Panc1 (cell line): ENCODE measurements around the gene LKAAEAR1. TPM values are rescaled to one million over a fixed set of nuclear protein-coding genes. Genes with fewer than 3 reads are reported as not detected.

ENCODE experiments used
- ATAC-seq: fragments of 200-7000 bp; cut with Tn5 transposase; 2 replicates; pipeline ENCODE4 v1.9.1; 2020; ENCODE audit warnings: mild to moderate bottlenecking, moderate library complexity
- BruUV-seq: library from RNA; stranded (reverse); fragments of 400-500 nt; replicated peaks from 2 replicates; lab custom pipeline; 2021; lab: Mats Ljungman, UMichigan
- CTCF ChIA-PET: fragments of 300-600 bp; sonication (Branson Sonifier 250); formaldehyde crosslinking; loops from one replicate; lab custom pipeline; 2022; ENCODE audit warnings: antibody characterized with exemption; lab: Charles Lee
- POLR2A ChIA-PET: fragments of 300-600 bp; sonication (Branson Sonifier 250); formaldehyde crosslinking; loops from one replicate; lab custom pipeline; 2022; ENCODE audit warnings: antibody characterized with exemption; lab: Charles Lee
- DNase-seq: peaks from one replicate; pipeline ENCODE4 v3.0.0-alpha.2; 2010; ENCODE audit warnings: low read depth, low spot score
- H3K27ac ChIP-seq: 2 replicates; pipeline ENCODE4 v1.5.1; 2011; ENCODE audit warnings: mild to moderate bottlenecking, low read length, inconsistent platforms
- H3K27me3 ChIP-seq: fragments of 200-500 bp; sonication (Bioruptor generic); 2 replicates; pipeline ENCODE4 v1.6.0; 2014; ENCODE audit warnings: low read length, inconsistent platforms; ENCODE audit not compliant: control insufficient read depth, insufficient read depth
- H3K36me3 ChIP-seq: fragments of 200-500 bp; sonication (Bioruptor generic); 2 replicates; pipeline ENCODE4 v1.5.1; 2014; ENCODE audit warnings: inconsistent platforms, mild to moderate bottlenecking, low read length, moderate library complexity; ENCODE audit not compliant: control insufficient read depth, insufficient read depth
- H3K4me1 ChIP-seq: 2 replicates; pipeline ENCODE4 v1.5.1; 2011; ENCODE audit warnings: inconsistent platforms, mild to moderate bottlenecking, low read length, moderate library complexity; ENCODE audit not compliant: control insufficient read depth, insufficient read depth
- H3K4me3 ChIP-seq, 2 experiments: 2 replicates each; pipeline ENCODE4 v1.5.1; 2011 to 2012; ENCODE audit warnings: low read depth in 2 of 2, low read length in 2 of 2, mild to moderate bottlenecking in 2 of 2, inconsistent platforms in 1 of 2, moderate library complexity in 1 of 2
- H3K9me3 ChIP-seq: fragments of 200-500 bp; sonication (Bioruptor generic); 2 replicates; pipeline ENCODE4 v1.5.1; 2014; ENCODE audit warnings: low read depth, mild to moderate bottlenecking, inconsistent platforms, low read length, moderate library complexity; ENCODE audit not compliant: control insufficient read depth, insufficient read depth
- POLR2AphosphoS5 ChIP-seq: IDR thresholded peaks from 2 replicates; pipeline ENCODE4 v1.6.1; 2012; ENCODE audit warnings: mild to moderate bottlenecking, low read depth, low read length, moderate library complexity
- REST ChIP-seq, 2 experiments: IDR thresholded peaks; 2 replicates each; pipeline ENCODE4 v1.6.1; 2011 to 2012; ENCODE audit warnings: low read depth in 2 of 2, control low read depth in 1 of 2, low read length in 1 of 2, mild to moderate bottlenecking in 1 of 2, moderate library complexity in 1 of 2; ENCODE audit not compliant: insufficient read depth in 1 of 2
- SIN3A ChIP-seq: IDR thresholded peaks from 2 replicates; pipeline ENCODE4 v1.6.1; 2012; ENCODE audit warnings: low read depth, mild to moderate bottlenecking, low read length, moderate library complexity, borderline replicate concordance; ENCODE audit not compliant: insufficient read depth
- TCF7L2 ChIP-seq: IDR thresholded peaks from 2 replicates; pipeline ENCODE4 v1.6.1; 2011; ENCODE audit warnings: mild to moderate bottlenecking, low read depth, low read length, inconsistent platforms
- in situ Hi-C: cut with HindIII; loops from 2 replicates; pipeline ENCODE4 v1.10.0; 2016; ENCODE audit warnings: low sequenced_read_pairs, low pct_unique_long_range_greater_than_20kb
- intact Hi-C: fragments of 100-400 bp; cut with micrococcal nuclease; formaldehyde crosslinking; loops from one replicate; pipeline ENCODE4 v1.10.0; 2022; ENCODE audit not compliant: unreplicated experiment
- total RNA-seq: library from RNA; stranded (reverse); gene quantifications from one replicate; pipeline ENCODE4 v1.2.1, GENCODE V29; 2021; ENCODE audit not compliant: unreplicated experiment
- TF ChIP-seq, protein P1 (sequence below): fragments of 450-650 bp; IDR thresholded peaks from 2 replicates; pipeline ENCODE4 v1.5.1; 2017; ENCODE audit warnings: mild to moderate bottlenecking

The LKAAEAR1 gene
- total RNA-seq, 1 experiment from 2014 or later = 0.67 TPM

GRCh38 chr20:64047046-64047389 lies 37.2 kb downstream of the LKAAEAR1 start:
- CTCF ChIA-PET = interaction anchor here (0.7 to 1.6 kb wide), 2 partner anchors 9 kb away, joined by 4 to 6 read pairs; no protein-coding TSS in a partner anchor

DNA sequence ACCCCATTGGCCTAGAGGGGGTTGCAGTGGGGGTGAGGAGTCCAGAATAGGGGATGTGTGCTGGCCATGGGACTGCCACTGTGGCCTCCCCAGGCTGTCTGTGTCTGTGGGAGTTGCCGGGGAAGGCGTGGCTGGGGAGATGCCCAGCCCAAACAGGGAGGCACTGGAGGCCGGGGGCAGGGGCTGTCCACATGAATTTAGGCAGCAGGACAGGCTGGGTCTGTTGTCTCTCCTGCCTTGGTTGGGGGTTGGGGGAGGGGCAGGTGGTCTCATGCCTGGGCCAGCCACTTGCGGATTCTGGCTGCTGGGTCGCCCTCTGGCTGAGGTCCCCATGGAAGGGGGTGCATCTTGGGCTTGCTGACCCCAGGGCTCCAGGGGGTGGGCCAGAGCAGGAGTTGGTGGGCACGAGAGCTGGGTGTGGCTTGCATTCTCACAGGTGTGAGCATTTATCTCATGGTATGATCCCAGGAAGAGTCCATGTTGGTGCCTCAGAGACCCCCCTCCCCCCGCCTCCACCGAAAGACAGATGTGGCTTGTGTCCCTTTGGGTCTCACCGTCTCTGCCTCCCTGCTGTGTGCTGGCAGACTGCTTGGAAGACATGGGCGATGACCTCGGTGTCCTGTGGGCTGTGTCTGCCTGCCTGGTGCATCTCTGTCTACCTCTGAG lies 38.7 kb downstream of the LKAAEAR1 start:
- H3K36me3 ChIP-seq = no peaks in the 10 kb centered on the region
- ChIA-PET POLR2A (no interaction called here), CTCF (interaction anchor here (0.7 kb wide), 1 partner anchor 74 kb away, joined by 5 read pairs; no protein-coding TSS in a partner anchor)
- no peak for DNase-seq
- peak overlapping the region; percentile 62 for H3K27ac ChIP-seq
- in situ Hi-C loops (no loop called here), intact Hi-C loops (no loop called here)
- TF ChIP-seq REST (IDR thresholded peaks at IDR 0.05; ENCODE audit: insufficient read depth in 1 of 2, low read depth in 2 of 2, low read length in 1 of 2) (no peak), POLR2AphosphoS5 (no peak), SIN3A (no peak), TCF7L2 (no peak)
- TF ChIP-seq, protein P1, sequence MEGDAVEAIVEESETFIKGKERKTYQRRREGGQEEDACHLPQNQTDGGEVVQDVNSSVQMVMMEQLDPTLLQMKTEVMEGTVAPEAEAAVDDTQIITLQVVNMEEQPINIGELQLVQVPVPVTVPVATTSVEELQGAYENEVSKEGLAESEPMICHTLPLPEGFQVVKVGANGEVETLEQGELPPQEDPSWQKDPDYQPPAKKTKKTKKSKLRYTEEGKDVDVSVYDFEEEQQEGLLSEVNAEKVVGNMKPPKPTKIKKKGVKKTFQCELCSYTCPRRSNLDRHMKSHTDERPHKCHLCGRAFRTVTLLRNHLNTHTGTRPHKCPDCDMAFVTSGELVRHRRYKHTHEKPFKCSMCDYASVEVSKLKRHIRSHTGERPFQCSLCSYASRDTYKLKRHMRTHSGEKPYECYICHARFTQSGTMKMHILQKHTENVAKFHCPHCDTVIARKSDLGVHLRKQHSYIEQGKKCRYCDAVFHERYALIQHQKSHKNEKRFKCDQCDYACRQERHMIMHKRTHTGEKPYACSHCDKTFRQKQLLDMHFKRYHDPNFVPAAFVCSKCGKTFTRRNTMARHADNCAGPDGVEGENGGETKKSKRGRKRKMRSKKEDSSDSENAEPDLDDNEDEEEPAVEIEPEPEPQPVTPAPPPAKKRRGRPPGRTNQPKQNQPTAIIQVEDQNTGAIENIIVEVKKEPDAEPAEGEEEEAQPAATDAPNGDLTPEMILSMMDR = no peak
- H3K9me3 ChIP-seq = no peaks in the 10 kb centered on the region
- peaks cover 39% of the 10 kb centered on the region for H3K4me1 ChIP-seq
- H3K4me3 ChIP-seq = no peak overlapping the region
- BruUV-seq = no TSS peak
- H3K27me3 ChIP-seq = no peaks in the 10 kb centered on the region
- ATAC-seq = peak; percentile 12; the same call in 1 of the 2 replicates

More at GRCh38 chr20:64047046-64047389, 37.2 kb downstream of the LKAAEAR1 start:
- no peak overlapping the region for H3K27ac ChIP-seq
- H3K4me3 ChIP-seq = no peak overlapping the region
- DNase-seq (no peak), ATAC-seq (no peak)
- H3K36me3 ChIP-seq = no peaks in the 10 kb centered on the region
- POLR2A ChIA-PET = no interaction called here
- TF ChIP-seq, protein P1 = no peak
- TF ChIP-seq SIN3A = no peak
- TF ChIP-seq REST (IDR thresholded peaks at IDR 0.05; ENCODE audit: insufficient read depth in 1 of 2, low read depth in 2 of 2, low read length in 1 of 2) = no peak
- H3K27me3 ChIP-seq = no peaks in the 10 kb centered on the region
- intact Hi-C loops = no loop called here
- in situ Hi-C loops = no loop called here
- no TSS peak for BruUV-seq
- H3K4me1 ChIP-seq = peaks cover 54% of the 10 kb centered on the region
- no peaks in the 10 kb centered on the region for H3K9me3 ChIP-seq
